ENCODE measurements around the gene CRHR1.

- TF ChIP-seq, protein P1, sequence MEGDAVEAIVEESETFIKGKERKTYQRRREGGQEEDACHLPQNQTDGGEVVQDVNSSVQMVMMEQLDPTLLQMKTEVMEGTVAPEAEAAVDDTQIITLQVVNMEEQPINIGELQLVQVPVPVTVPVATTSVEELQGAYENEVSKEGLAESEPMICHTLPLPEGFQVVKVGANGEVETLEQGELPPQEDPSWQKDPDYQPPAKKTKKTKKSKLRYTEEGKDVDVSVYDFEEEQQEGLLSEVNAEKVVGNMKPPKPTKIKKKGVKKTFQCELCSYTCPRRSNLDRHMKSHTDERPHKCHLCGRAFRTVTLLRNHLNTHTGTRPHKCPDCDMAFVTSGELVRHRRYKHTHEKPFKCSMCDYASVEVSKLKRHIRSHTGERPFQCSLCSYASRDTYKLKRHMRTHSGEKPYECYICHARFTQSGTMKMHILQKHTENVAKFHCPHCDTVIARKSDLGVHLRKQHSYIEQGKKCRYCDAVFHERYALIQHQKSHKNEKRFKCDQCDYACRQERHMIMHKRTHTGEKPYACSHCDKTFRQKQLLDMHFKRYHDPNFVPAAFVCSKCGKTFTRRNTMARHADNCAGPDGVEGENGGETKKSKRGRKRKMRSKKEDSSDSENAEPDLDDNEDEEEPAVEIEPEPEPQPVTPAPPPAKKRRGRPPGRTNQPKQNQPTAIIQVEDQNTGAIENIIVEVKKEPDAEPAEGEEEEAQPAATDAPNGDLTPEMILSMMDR (IDR thresholded peaks at IDR 0.05) = no peak
- TF ChIP-seq REST (IDR thresholded peaks at IDR 0.05; ENCODE audit: low read depth, low read length) (no peak), YY1 (IDR thresholded peaks at IDR 0.05; ENCODE audit: low read depth) (no peak), RCOR1 (IDR thresholded peaks at IDR 0.05; ENCODE audit: low read length) (no peak), POLR2AphosphoS5 (IDR thresholded peaks at IDR 0.05; ENCODE audit: low read depth, low read length) (no peak), JUND (IDR thresholded peaks at IDR 0.05) (no peak), TAF1 (IDR thresholded peaks at IDR 0.05; ENCODE audit: borderline replicate concordance, low read depth, low read length) (no peak)
These were observed 62.1 kb downstream of the CRHR1 start for GRCh38 chr17:45846223-45846622.

Data from SK-N-SH (cell line).